GM19455 (cell line): ENCODE data around the gene CDCP2.
"Not testable (repeated sequence)": the region's sequence is repeated elsewhere in the genome, so short reads cannot be mapped to it uniquely, and the experiment has no call there.

ENCODE experiments used
- ATAC-seq: cut with Tn5 transposase; IDR thresholded peaks from one replicate; pipeline ENCODE4 v1.9.1; 2021; ENCODE audit not compliant: unreplicated experiment

Gene CDCP2

GRCh38 chr1:54095546-54096226 is 57.1 kb downstream of the CDCP2 start:
- no peak for ATAC-seq

- ATAC-seq, result not testable (repeated sequence)
Observed at GRCh38 chr1:54094730-54095105, 58.1 kb downstream of the CDCP2 start.

- no peak for ATAC-seq
Observed at GRCh38 chr1:54094001-54094729, 58.6 kb downstream of the CDCP2 start.

DNA sequence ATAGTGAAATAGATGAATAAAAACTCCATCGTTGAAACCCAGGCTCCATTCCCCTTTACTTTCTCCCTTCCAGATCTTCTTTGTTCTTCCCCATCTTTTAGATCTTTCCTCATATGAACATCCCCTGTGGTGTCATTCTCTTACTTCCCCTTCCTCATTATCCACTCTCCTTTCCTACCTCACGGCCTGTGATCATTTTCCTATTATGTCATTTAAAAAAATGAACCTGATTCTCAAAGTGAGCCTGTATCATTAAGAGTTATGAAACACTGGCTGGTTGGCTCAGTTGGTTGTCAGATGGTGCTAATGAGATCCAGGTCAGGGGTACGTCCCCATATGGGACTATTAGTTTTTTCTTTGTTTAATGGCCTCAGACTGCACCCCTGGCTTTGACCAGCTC is 61.1 kb downstream of the CDCP2 start:
- ATAC-seq, result no peak

DNA sequence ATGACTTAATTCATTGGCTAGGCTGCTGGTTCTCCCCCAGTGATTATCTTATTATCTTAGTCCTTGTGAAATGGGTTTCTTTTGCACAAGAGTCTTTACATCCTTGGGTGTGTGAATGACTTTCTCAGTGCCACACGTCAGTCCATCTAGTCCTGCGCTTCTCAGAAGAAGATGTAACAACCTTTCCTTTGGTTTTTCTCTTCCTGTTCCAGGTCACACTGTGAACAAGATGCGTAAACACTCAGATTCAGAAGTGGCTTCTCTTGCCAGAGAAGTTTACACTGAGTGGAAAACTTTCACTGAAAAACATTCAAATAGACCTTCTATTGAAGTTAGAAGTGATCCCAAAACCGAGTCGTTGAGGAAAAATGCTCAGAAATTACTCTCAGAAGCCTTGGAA is 64.4 kb downstream of the CDCP2 start:
- ATAC-seq, result no peak

DNA sequence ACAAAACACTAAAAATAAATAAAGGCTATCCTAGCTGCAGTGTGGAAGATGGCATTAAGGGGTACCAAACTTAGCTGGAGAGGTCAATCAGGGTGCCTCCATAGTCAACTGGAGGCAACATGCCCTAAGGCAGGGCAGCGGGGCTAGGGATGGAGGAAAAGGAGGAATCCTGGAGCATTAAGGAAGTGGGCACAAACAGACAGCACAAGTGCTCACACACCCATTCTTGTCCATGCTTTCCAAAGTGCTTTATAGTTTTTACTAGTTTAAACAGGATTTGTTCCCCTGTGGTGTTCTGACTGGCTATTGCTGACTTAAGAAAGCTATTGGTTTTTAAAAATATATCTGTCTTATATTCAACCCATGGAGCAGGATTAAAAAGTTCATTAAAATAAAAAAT is 66.0 kb downstream of the CDCP2 start:
- ATAC-seq, result no peak

- no peak for ATAC-seq
Observed at GRCh38 chr1:54084794-54085193, 68.0 kb downstream of the CDCP2 start.
